Activated CD8-positive, alpha-beta memory T cell treated with anti-CD3 and anti-CD28 coated beads for 4 hours (primary cell): ENCODE results near the gene ZSCAN5B.

Experiments
- DNase-seq, 2 donors: peaks; one replicate each; pipeline ENCODE4 v3.0.0-alpha.2; 2020; ENCODE audit warnings: low read depth in 2 of 2

ZSCAN5B gene

DNA sequence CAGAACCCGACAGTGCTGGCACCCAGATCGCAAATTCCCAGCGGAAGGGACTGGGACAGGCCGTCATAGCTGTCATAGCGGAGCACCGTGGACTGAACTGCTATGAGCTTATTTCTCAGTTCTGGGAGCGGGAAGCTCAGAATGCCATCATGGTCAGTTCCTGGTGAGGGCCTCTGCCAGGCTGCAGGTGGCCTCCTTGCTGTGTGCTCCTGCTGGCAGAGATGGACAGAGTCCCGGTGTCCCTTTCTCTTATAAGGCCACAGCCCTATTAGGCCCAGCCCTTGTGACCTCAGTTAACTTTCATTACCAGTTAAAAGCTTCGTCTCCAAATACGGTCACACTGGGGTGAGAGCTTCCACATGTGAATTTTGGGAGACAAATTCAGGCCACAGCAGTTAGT is 51.9 kb downstream of the ZSCAN5B start:
- DNase-seq = no peak

DNA sequence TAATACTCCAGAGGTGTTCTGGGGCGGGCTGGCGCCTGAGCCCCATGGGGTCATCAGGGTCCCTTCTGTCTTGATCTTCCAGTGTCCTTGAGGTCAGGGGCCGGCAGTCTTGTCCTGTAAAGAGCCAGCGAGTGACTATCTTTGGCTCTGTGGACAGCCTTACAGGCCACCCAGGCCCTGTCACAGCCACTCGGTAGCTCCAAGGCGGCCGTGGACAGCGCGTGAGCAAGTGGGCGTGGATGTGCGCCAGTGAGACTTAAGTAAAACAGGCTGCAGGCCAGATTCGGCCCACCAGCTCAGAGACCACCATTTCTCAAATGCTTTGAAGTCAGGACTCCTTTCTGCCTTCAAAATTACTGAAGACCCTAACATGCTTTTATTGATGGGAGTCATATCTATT is 52.8 kb downstream of the ZSCAN5B start:
- DNase-seq = no peak

DNA sequence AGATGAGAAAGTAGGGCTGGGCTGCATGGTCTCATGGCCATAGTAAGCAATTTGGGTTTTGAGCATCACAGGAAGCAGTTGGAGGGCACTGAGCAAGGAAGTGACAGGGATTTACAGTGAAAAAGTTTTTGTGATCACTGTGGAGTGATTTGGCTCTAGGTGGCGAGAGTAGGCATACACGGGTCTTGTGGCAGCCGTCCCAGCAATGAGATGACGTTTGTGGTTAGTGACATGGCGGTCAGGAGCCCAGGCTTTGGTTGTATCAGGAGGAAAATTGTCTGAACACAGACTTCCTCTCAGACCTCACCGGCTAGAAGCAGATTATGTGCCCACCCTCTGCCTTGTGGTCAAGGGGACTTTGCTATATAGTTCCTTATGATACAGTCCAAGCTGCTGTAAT is 53.2 kb downstream of the ZSCAN5B start:
- no peak for DNase-seq

DNA sequence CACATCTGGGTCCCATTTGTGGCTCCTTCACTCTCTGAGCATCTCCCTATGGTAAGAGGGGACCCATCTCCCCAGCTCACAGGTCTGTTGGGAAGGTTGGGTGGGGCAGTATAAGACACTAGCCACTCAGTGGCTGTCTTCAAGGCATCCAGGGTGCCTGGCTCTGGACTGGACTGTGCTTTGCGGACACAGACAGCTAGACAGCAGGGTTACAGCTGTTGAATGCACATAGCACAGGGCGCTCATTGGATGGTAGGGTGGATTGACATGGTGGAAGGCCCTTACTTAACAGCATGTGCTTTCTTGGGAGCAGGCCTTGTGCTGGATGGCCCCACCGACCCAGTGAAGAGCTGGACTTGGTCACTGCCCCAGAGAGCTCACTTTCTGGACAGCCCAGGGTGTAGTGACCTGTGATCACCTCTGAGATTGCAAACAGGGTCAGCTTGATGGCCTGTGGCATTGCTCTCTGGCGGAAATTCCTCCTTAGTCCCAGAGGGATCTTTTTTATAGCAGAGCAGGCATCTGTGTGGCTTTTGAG is 54.6 kb downstream of the ZSCAN5B start:
- DNase-seq = no peak

DNA sequence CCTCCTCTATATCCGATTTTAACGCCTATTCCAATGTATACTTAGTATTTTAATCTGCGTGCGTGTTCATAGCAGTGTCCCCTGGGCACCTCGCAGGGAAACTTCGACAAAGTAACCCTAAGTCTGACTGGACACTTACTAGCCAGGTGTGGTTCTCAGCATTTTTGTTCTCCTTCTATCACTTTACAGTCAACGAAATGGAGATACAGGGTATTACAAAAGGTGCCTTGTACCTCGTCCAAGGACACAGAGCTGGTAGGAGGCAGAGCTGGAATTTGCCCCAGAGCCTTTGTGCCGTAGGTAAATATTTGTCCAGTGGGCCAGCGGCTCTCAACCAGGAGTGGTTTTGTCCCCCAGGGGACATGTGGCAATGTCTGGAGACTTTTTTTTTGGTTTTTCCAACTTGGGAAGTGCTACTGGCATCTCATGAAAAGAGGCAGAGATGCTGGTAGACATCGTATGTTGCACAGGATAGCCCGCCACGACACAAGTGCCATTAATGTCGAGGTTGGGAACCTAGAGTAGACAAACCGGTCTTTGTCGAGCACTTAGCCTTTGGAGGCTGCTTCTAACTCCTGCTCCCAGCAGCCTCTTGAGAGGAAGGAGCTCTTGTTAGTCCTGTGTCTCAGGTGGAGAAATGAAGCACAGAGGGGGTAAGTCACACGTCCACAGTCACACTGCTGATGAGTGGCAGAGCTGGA is 55.3 kb downstream of the ZSCAN5B start:
- DNase-seq = no peak

DNA sequence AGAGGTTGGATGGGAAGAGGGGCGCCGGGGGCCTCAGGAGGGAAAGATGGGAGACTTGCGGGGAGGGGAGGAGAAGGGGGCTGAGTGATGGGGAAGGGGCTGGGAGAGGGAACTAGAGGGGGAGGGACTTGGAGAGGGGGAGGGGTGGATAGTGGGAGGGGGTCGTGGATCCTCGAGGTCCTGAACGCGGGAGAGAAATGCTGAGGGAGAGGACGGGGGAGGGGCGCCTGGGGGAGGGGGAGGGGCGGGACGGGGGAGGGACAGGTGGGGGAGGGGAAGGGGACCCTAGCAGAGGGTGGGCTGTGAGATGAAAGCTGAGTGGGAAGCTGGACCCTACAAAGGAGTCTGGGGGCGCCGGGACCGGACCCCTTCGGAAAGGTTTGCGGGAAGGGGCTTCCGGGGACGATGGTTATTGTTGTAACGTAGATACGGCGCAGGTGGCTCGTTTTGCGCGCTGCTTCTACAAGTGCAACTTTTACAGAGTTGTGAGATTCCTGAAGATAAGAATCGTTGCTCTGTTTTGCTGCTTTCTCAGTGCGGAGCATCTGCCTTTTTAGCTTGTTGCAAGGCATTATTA is 56.1 kb downstream of the ZSCAN5B start:
- DNase-seq = no peak

DNA sequence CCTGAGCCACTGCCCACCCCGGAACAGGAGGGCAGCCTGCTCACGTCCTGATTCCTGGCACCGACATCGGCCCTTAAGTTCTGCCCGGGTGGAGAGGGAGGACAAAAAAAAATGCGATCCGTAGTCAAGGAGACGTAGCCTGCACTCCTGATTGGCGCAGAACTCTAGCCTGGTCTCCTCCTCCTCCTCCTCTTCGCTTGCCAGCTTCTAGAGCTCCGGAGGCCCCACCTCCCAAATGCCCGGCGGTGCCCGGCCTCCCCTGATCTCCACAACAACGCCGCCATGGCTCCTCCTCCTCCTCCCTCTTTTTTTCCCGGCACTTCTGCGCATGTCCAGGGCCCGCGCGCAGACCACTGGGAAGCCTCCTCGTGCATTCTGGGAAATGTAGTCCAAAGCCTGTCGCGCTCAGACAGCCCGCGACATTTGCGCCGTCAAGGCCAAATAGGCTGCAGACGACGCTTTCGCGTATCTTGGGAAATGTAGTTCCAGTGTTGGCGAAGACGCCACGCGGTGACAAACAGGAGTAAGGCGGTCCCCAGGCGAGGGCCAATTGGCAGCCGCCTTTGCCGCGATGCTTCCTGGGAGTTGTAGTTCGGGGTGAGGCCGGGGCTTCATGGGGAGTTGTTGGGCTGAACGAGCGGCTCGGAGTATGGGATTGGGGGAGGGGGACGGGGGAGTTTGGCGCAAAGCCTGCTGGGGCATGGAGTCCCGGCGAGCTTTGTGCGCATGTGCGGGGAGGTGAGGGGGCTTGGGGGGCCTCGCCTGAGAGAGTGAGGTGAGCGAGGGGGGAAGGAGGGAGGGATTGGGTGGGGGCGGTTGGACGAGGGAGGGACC is 56.8 kb downstream of the ZSCAN5B start, which contains the start of gene ZNF444:
ZNF444 (plus strand) TSS at position 705 of the 834 bp plus-strand sequence. CDS start 5,625 bp downstream, outside the sequence.
- DNase-seq = peak; percentile 97 to 99

DNA sequence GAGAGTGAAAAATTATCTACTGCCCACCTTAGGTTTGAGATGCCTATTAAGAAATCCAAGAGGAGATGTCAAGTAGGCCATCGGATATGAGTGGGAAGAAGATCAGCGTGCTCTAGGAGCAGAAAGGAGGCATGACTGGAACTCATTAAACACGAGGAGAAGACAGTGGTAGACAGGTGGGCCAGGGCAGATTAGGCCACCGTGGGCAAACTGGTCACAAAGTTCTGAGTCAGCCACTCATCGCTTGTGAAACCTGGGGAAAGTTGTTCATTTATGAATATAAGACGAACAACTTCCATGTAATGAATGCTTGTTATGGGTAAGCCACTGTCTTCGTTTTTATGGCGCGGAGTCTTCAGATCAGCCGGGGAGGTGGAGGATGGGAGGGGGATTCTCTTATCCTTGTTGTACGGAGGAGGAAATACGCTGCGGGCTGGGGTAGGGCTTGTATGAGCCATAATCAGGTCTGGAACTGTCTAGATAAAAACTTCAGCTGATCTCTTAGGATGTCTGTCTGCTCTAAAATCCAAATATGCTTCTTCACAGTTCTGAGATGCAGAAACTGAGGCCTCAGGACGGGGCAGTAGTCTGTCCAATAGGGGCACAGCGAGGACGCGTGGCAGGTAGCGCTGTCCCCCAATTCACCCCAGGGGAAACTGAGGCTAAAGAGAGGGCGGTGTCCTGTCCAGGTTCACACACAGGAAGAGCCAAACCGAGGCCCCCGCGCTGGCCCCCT is 57.6 kb downstream of the ZSCAN5B start:
- no peak for DNase-seq
